HG03469 (cell line): ENCODE measurements around the gene JARID2.

Experiments used
- ATAC-seq: cut with Tn5 transposase; IDR thresholded peaks from one replicate; pipeline ENCODE4 v1.9.1; 2021; ENCODE audit warnings: mild to moderate bottlenecking, moderate library complexity, moderate number of reproducible peaks; ENCODE audit not compliant: unreplicated experiment

JARID2 gene

DNA sequence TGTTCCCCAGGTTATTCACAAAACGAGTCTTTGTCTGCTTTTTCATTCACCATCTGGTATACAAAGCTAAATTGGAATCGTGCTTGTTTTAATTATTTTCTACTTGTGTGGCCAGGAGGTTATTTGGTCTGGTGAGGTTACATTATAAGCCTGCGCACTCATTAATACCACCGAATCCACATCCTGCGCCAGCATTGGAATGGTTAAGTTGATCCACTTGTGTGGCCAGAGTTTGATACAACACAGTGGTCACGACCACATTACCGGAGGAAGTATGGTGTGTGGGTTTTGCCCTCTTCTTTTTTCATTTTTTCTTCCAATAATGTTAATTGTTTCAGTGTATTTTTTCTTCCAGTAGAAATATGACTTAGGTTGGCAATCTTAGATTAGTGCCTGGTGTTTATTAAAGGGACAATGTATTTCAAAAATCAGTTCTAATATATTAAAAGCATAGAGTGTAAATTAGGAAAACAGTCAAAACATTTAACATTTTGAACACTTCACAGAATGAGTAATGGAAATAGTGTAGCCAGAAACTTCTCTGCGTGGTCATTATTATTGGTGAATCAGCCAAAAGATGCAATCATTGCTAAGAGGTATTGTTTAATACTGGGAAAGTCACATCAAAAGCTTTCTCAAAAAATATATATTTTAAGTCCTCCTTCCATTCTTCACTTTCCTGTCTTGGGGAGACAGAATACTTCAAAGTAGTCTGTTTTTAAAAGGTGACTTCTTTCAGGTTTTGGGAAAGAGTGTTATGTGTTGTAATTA, 84.5 kb downstream of the JARID2 start:
- ATAC-seq, result no peak

DNA sequence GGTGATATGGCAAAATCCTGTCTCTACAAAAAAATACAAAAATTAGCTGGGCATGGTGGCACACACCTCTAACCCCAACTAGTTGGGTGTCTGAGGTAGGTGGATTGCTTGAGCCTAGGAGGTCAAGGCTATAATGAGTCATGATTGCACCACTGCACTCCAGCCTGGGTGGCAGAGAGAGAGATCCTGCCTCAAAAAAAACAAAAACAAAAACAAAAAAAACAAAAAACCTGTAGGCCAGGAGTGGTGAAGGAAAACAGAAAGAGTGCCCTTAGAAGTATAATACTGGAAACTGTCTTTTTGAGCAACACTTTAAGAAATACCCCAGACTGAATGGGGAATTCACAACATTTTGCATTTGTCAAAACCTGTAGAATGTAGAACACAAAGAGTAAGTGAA, 85.3 kb downstream of the JARID2 start:
- no peak for ATAC-seq

DNA sequence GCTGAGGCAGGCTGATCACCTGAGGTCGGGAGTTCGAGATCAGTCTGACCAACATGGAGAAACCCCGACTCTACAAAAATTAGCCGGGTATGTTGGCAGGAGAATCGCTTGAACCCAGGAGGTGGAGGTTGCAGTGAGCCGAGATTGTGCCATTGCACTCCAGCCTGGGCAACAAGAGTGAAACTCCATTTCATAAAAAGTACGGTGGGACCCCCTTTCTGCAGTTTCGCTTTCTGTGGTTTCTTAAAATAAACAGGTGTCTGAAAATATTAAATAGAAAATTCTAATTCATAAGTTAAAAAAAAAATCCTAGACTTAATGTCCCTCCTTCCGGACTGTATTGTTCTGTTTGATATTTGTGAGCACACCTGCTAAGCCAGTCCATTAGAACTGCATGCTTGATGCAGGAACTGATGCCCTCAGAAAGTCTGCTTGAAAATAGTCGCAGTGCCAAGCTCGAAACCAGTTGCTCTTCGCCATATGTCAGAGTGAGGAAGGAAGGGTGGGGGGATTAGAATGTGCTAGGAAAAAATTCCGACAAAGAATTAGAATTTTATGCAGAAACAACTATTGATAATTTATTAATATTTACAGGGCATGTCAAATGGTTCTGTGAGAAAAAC, 85.9 kb downstream of the JARID2 start:
- ATAC-seq, result no peak

DNA sequence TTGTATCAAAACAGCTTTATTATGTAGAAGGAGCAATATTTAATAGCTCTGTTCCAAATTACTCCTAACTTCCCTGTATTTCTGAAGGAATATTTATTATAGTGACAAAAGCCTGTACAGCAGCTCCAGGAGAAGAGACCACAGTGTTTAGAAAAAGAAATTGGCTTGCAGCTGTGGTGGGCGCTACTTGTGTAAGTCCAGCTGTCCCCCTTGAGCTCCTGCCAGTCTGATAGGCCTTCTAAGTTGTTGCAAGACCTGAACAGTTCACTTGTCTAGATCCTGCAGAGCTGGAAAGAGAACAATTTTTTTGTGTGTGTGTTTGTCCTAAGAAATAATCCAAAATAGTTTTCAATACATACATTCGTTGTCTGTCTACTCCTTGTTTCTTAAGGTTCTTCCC, 86.6 kb downstream of the JARID2 start:
- no peak for ATAC-seq

DNA sequence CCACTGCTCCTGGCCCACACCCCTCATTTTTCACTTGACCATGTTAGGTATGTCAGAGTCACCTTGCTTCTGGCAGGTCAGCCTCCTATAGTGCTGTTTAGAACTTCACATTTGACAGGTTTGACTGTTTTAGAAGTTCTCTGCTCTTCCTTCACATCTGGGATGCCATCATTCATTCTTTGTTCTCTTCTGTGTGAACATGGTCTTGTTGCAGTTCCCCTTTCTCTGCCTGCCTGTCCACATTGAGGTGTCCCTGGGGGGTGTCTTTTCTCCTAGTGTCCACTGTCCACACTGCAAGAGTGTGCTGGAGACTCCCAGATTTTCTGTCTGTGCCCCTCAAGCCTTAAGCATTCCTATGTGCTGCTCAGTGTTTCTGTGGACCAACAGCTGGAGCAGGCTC, 89.5 kb downstream of the JARID2 start:
- ATAC-seq, result no peak

DNA sequence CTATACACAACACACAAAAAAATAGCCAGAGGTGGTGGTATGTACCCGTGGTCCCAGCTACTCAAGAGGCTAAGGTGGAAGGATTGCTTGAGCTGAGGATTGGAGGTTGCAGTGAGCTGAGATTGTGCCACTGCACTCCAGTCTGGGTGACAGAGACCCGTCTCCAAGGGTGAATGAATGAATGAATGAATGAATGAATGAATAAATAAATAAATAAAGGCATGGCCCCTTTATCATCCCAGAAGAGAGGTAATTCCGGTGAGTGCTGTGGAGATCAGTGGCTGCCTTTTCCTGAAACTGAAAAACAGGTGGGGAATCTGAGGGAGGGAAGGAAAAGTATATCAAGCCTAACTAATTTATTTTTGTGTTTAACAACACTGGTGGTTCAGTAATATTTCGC, 90.0 kb downstream of the JARID2 start:
- ATAC-seq, result no peak

DNA sequence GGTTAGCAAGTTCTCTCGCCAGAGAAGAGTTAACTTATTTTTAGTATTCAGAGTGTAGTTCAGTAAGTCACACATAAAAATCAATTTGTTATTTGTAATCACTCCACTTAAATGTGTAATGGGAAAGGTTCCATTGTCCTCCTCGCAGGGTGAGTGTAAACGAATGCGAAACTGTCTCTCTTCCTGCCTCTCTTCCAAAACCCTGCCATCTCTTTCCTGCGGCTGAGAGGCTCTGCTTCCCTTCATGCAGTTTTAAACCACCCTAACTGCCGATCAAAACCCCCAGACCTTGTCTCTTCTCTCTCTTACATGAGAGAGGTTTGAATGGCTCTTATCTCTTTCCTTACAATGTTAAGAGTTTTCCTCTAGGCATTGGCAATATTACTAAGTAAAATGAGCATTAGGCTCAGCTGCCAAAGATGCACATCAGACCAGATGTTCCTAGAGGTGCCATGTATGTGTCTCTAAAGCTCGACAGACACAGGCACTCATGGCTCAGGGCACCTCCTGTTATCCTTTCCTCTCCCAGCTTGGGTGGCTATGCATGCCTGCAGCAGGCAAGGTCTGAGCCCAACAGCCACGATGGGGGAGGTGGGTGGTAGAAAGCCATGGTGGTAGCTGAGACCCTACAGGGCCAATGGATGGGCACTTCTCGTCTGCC, 91.2 kb downstream of the JARID2 start:
- ATAC-seq, result no peak

DNA sequence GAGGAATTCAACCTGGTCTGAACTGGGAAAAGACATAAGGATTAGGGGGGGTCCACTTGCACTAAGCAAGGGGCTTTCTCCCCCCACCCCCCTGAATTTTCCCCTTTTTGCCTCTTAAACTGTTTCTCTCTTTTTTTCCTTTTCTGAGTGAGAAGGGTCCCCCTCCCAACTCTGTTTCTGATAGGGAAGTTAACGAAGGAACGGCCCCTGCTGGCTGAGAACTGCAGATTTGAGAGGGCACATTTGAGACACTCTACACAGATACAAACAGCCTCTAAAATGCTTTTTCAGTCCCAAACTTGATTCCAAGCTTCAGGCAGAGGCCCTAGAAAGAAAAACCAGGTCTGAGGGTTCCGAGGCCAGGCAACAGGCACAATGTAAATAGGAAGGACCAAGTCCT, 91.7 kb downstream of the JARID2 start:
- no peak for ATAC-seq

DNA sequence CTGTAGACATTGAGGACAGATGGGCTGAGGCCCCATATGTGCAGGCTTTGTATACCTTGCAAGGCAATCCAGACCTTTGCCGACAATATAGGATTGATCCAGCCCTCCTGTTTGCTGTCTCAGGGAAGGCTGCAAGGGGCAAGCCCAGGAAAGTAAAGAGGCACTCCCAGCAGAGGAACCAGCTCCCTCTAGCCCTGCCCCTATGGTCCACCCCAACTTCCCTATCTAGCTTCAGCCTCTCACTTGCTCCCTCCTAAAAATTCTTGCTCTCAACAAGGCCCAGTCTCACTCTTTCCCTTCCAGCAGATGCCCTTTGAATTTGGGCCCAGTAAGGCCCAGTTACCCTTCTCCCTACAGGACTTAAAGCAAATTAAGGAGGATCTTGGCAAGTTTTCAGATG, 92.6 kb downstream of the JARID2 start:
- no peak for ATAC-seq

DNA sequence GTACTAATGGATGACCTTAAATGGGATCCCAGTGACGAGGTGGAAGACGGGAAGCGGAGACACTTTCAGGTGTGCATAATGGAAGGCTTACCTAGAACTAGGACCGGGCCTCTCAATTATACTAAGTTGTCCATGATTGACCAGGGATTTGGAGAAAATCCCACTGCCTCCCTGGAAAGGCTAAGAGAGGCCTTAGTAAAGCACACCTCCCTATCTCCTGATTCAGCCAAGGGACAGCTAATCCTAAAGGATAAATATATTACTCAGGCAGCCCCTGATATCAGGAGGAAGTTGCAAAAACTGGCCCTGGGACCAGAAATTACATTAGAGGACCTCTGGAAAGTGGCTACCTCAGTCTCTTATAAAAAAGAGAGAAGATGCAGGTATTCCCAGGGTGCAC, 93.2 kb downstream of the JARID2 start:
- ATAC-seq, result no peak

DNA sequence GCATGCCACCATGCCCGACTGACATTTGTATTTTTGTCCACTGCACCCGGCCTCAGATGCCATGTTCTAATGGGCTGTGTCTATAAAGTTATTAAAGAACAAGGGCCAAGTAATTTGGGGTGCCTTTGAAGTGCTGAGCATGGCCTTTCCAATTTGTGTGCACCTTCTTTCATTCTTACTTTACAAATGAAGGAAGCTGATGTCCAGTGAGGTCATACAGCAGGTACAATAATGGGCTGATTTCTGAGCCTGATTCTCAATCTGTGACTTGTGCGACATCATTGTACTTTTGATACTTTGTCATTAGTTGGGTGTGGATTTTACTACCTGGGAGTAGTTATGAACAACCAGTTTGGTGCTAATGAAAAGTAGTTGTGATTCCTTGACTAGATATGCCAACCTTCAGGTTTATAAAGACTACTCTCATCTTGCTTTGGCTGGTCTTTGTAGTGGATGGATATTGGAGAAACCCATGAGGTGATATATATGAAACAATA, 94.3 kb downstream of the JARID2 start:
- ATAC-seq, result no peak

DNA sequence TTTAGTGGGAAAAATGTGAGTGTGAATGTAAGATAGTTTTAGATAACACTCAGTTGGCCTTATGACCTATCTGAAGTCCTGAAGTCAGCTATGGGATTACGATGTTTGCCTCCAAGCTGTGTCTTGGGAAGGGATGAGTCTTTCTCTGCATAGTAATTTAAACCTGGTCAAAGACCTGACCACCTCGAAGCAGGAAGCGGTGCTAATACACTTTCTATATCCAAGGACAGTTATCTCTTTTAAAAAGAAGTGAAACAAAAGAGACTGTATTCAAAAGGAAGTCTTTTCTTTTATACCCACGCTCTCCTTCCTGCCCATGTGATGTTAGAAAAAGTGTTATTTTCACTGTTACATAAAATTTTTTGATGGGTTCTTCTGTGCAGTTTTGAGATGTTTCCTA, 94.9 kb downstream of the JARID2 start:
- no peak for ATAC-seq

DNA sequence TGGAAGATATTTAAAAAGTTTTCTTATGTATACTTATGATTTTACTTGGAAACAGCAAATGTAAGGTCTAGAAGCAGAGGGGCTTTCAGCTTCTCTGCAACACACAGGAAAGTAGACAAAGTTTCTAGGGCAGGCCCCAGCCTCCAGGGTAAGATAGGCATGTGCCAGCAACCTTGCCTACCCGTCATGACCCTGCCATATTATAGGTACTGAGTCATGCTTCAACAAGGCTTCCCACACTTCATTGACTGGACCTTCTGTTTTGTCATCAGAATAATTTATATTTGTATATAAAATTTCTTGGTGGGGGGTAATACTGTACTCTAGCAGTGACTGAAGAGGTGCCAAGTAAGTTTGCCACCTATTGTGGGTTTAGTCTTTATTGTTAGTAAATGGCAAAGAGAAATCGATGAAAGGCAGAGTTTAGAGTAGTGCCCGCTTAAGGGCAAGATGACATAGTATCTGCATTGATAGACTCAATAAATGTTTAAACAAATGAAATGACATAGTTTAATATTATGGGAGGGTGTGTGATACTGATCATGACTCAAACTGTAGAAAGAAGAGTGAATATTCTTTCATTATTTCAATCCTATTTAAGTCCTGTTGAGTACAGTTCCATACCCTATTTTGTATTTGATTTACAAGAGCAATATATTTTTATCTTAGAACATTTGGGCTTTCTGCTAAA, 95.6 kb downstream of the JARID2 start:
- ATAC-seq, result no peak

DNA sequence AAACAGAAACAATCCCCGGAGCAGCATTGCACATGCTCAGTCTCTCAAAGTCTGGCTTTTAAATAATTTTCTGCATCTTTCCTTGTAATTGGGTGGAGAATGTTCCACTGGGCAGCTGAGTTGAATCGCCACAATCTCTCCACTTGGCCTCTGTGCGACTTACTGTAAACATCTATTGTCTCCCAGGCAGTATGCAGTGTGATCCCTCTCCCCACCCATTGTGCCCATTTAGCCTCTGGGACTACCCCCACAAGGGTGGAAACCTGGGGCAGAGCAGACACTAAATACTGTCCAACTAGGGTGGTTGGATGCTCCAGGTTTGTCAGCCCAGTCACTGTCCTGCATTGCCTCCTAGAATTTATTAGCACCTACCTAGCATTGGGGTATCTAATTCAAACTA, 96.2 kb downstream of the JARID2 start:
- no peak for ATAC-seq

DNA sequence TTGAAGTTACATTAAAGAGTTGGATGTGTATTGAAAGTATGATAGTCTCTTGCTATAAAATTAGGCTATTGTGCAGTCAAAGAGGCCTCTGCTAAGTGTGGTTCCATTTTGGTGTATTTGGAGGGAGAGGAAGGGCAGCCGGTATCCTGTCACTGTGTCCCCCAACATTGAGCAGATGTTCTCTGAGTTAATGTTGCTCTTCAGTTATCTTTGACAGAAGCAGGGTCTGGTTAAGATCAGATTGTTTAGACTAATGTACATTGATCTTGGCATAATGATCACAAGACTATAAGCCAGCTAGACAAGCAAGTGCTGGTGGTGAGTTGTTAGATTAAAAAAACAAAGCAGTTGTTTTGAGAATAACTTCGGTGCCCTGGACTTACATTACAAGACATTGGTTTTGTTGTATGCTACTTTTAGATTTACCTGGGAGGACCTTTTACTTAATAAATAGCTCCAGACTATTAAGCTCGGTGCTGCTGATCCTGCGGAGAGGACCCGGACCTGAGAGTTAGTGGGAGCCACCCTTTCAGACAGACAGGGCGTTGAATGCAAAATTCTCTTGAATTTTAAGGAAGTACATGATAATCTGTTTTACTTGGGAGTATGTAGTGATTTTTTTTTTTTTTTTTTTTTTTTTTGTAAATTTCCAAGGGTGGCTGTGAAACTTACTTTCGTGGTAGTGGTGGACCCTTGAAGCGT, 97.8 kb downstream of the JARID2 start:
- no peak for ATAC-seq

DNA sequence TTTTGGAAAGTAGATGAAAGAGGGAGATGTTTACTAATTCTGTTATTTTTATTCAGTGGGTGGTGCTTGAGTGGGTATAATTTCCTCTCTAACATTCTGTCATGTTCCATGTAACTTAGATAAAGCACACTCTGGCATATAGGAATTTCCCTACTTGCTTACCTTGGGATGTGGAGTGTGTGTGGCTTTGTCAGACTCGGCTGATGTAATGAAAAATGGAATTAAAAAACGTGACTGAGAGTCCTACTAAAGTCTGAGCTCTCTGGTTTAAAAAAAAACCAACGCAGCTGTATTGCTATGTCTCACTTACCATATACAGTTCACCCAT, 98.3 kb downstream of the JARID2 start:
- ATAC-seq, result no peak

DNA sequence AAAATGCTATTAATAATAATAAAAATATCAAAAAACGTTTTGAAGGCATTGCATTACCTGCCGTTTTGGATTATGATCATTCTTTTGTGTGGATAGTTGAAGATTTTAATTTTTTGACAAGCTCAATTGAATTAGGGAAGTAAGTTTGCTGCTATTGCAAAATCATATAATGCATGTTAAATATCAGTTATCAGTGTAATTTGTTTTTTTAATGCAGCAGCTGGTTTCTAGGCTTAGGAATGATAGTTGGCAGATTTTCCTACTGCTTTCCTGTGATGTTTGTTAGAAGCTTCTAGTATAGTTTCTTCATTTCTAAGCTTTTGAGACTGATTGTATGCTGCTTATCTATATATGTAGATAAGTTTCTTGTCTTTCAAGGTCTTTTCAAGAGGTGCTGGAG, 99.0 kb downstream of the JARID2 start:
- ATAC-seq, result no peak

DNA sequence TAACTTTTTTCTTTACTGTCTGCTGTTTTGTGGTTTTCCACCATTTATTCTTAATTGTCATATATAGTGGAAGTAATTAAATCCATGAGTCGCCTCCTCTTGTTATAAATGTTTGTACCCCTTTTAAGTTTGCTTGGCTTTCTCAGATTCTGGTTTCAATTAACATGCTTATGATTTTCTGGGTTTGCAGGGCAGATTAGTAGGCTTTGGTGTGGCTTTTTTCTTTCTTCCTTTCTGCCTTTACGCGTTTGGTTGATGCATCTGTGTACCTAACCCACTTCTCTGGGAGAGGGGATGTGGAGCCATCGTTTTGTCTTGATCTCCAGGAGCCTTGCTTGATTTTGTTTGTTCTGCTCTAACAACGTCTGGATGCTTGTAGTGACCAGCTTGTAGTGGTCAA, 100.4 kb downstream of the JARID2 start:
- no peak for ATAC-seq

DNA sequence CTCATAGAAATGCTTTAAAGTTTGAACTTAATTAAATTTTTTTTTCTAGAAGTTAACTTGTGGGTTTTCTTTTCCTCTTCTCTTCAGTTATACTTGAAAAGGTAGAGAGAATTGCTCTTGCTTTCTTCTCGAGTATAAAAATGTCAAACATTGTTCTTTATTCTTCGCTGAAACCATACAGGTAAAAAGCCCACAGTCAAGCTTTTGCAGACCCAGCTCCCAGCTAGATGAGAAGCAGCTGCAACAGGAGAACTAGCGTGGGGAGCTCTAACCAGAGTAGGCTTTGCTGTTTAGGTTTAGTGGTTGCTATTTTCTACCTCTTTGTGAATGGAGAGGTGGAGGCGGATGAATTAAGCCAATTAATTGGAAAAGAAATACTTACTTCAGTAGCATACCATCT, 102.7 kb downstream of the JARID2 start:
- no peak for ATAC-seq

DNA sequence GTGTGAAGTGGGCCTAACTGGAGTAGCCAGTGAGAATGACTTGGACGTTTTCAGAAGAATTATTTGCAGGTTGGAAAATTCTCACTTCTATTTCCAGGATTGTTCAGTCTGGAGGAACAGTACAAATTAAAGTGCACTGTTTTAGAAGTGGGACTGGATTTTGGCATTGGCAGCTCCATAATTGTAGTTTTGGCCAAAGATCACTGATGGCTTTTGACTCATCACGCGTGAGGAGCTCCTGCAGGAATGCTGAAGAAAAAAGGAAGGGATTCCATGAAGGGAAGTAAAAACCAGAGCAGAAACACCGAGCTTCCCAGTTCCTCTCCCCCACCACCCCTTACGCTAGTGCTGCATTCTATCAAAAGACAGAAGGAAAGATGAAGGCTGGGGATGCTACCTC, 103.5 kb downstream of the JARID2 start:
- ATAC-seq, result no peak
